Right atrium auricular region (tissue), 2 donors: ENCODE measurements around the gene ATXN7L3. TPM values are rescaled to one million over a fixed set of nuclear protein-coding genes. Genes with fewer than 3 reads are reported as not detected.

Source experiments
- DNase-seq: peaks from one replicate; pipeline ENCODE4 v3.0.0-alpha.2; 2019; ENCODE audit warnings: low spot score
- H3K27ac ChIP-seq, 2 donors: fragments of 200-600 bp; sonication (generic); 1 replicate in 1 of 2; 2 replicates in 1 of 2; pipeline ENCODE4 v1.5.1; 2016 to 2019
- H3K27me3 ChIP-seq, 2 donors: fragments of 200-600 bp; sonication (generic); one replicate each; pipeline versions ENCODE4 v1.5.1 to v1.6.0; 2017 to 2019
- H3K36me3 ChIP-seq: fragments of 200-600 bp; sonication (generic); one replicate; pipeline ENCODE4 v1.5.1; 2016
- H3K4me1 ChIP-seq, 2 donors: fragments of 200-600 bp; sonication (generic); one replicate each; pipeline versions ENCODE4 v1.5.1 to v1.6.0; 2017 to 2019
- H3K4me3 ChIP-seq, 2 donors: fragments of 200-600 bp; sonication (generic); 1 replicate in 1 of 2; 2 replicates in 1 of 2; pipeline ENCODE4 v1.5.1; 2017 to 2019; ENCODE audit warnings: mild to moderate bottlenecking in 1 of 2, moderate library complexity in 1 of 2
- H3K9me3 ChIP-seq, 2 donors: fragments of 200-600 bp; sonication (generic); one replicate each; pipeline ENCODE4 v1.5.1; 2019
- total RNA-seq, 2 donors: library from RNA; depleted of rRNA; stranded (reverse); fragments of >200 nt; gene quantifications; one replicate each; pipeline ENCODE4 v1.1.0, GENCODE V29; 2016
- TF ChIP-seq, protein P1 (sequence below), 2 donors: fragments of 200-600 bp; sonication (generic); IDR thresholded peaks; one replicate each; pipeline ENCODE4 v1.5.1; 2019; ENCODE audit warnings: antibody characterized with exemption in 2 of 2

ATXN7L3 gene
- total RNA-seq, 2 donors from 2014 or later = 24.5 to 38.9 TPM

- DNase-seq = no peak
- Histone ChIP-seq H3K4me3 (no peak overlapping the region), H3K9me3 (no peaks in the 10 kb centered on the region), H3K27ac (no peak overlapping the region), H3K4me1 (peaks cover 0 to 21% of the 10 kb centered on the region in 2 donors), H3K36me3 (peaks cover 71% of the 10 kb centered on the region), H3K27me3 (no peaks in the 10 kb centered on the region)
- TF ChIP-seq, protein P1, sequence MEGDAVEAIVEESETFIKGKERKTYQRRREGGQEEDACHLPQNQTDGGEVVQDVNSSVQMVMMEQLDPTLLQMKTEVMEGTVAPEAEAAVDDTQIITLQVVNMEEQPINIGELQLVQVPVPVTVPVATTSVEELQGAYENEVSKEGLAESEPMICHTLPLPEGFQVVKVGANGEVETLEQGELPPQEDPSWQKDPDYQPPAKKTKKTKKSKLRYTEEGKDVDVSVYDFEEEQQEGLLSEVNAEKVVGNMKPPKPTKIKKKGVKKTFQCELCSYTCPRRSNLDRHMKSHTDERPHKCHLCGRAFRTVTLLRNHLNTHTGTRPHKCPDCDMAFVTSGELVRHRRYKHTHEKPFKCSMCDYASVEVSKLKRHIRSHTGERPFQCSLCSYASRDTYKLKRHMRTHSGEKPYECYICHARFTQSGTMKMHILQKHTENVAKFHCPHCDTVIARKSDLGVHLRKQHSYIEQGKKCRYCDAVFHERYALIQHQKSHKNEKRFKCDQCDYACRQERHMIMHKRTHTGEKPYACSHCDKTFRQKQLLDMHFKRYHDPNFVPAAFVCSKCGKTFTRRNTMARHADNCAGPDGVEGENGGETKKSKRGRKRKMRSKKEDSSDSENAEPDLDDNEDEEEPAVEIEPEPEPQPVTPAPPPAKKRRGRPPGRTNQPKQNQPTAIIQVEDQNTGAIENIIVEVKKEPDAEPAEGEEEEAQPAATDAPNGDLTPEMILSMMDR (IDR thresholded peaks at IDR 0.05) = no peak
Observed at GRCh38 chr17:44211281-44212265, 11.9 kb upstream of the ATXN7L3 start.

DNA sequence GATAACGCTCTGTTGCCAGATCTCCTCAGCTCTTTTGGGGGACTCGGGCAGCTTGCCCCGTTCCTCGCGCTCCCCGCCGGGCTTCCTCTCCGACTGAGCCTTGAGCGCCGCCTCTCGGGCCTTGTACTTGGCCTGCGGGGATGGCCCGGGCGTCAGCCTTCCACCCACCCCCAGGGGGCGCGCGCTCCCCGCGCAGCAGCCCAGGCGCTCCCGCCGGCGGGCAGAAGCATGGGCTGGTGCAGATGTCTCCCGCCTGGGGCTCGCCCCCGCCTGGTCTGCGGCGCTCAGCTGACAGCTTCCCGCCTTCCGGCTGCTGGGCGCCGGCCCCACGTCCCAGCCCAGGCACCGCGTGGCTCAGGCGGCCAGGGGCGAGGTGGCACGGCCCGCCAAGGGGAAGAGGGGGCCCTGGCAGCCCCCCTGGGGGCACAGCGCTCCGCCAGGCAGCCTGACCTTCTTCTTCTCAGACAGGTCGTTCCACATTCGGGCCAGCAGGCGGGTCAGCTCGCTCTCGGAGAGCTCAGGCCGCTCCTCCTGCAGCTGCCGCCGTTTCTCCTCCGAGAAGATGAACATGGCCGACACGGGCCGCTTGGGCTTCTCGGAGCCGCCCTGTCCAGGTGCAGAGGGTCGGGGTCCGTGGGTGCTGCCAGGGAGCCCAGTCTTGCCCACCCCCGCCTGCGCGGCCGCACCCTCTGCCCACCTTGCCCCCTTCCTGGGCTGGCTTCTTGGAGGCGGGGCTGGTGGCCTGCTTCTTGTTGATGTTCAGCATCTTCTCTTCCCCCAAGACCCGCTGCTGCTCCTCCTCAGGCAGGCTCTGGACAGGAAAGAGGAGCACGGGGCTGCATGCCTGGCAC is 10.9 kb upstream of the ATXN7L3 start:
- TF ChIP-seq, protein P1 (IDR thresholded peaks at IDR 0.05) = peak; percentile 96 to 100
- peaks cover 64% of the 10 kb centered on the region for H3K36me3 ChIP-seq
- DNase-seq = peak; percentile 92

DNA sequence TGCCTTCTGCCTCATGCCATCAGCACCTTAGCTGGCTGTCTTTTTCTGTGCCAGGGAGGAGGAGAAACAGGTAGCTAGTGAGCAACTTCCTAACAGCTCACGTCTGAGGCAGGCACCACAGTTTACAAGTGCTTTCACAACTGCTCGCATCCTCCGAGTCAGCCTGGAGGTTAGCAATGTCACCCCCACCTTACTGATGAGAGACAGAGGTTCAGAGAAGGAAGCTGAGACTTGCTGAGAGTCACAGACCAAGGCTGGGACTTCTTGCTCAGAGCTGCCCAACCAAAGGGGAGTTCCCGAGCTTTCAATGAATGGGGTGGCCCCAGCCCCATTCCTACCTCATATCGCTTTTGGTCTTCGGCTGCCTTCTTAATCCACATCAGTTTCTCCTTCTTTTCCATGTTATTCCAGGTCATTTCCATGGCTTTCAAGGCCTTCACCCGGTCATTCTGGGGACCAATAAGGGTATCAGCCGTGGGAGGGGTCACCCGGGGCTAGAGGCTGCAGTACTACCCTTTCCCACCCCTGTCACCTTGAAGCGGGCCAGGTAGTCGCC is 10.2 kb upstream of the ATXN7L3 start:
- peaks cover 0 to 15% of the 10 kb centered on the region in 2 donors for H3K4me1 ChIP-seq
- TF ChIP-seq, protein P1 (IDR thresholded peaks at IDR 0.05) = no peak
- H3K27me3 ChIP-seq = no peaks in the 10 kb centered on the region
- peaks cover 57% of the 10 kb centered on the region for H3K36me3 ChIP-seq
- peak overlapping the region; percentile 47 to 56 for H3K27ac ChIP-seq
- no peak overlapping the region for H3K4me3 ChIP-seq
- no peaks in the 10 kb centered on the region for H3K9me3 ChIP-seq
- no peak for DNase-seq

More for the DNA sequence above, 10.9 kb upstream of the ATXN7L3 start:
- H3K4me1 ChIP-seq = peaks cover 0 to 15% of the 10 kb centered on the region in 2 donors
- H3K27ac ChIP-seq = peak overlapping the region; percentile 47 to 56
- no peak overlapping the region for H3K4me3 ChIP-seq
- no peaks in the 10 kb centered on the region for H3K27me3 ChIP-seq
- no peaks in the 10 kb centered on the region for H3K9me3 ChIP-seq

DNA sequence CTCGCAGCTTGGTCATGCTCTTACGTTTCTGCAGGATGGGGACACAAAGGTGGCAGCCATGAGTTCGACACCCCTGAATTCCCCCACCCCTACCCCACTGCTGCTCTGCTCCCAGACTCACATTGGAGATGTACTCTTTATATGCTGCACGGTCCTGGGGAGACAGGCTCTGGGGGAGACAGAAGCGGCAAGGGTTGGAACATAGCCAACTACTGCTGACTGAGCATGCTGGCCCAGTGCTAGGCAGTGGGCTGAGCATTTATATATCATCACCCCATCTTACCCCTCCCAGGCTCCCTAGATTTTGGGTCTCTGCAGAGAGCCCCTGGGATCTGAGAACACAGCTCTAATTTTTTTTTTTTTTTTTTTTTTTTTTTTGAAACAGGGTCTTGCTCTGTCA is 8.1 kb upstream of the ATXN7L3 start:
- Histone ChIP-seq H3K4me3 (no peak overlapping the region), H3K27ac (no peak overlapping the region), H3K9me3 (no peaks in the 10 kb centered on the region), H3K4me1 (peaks cover 0 to 32% of the 10 kb centered on the region in 2 donors), H3K27me3 (no peaks in the 10 kb centered on the region), H3K36me3 (peaks cover 47% of the 10 kb centered on the region)
- DNase-seq = no peak
- TF ChIP-seq, protein P1 (IDR thresholded peaks at IDR 0.05) = no peak

DNA sequence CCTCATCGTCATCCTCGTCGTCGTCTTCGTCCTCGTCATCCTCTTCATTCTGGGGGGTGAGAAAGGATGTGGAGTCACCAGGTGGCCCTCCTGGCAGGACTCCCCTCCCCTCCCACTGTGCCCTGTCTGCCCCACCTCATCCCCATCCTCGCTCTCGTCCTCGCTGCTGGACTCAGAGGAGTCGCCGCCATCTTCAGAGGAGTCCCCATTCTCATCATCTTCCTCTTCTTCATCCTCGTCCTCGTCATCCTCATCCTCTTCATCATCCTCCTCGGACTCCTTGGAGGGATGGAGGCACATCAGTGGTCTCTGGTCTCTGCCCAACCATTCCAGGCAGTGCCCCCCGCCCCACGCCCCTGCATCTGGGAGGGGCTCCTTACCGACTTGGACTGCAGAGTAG is 7.6 kb upstream of the ATXN7L3 start:
- Histone ChIP-seq H3K4me3 (no peak overlapping the region), H3K4me1 (peaks cover 0 to 32% of the 10 kb centered on the region in 2 donors), H3K27me3 (no peaks in the 10 kb centered on the region), H3K36me3 (peaks cover 47% of the 10 kb centered on the region), H3K9me3 (no peaks in the 10 kb centered on the region), H3K27ac (no peak overlapping the region)
- DNase-seq = no peak
- TF ChIP-seq, protein P1 (IDR thresholded peaks at IDR 0.05) = no peak
